SK-N-SH treated with all-trans-retinoic acid at 6 μM for 48 hours (cell line): ENCODE results near the gene G0S2.

ENCODE experiments used
- GLIS3 ChIP-seq: fragments of 250-450 bp; sonication (Bioruptor Pico); IDR thresholded peaks from 2 replicates; pipeline ENCODE4 v1.5.0; 2020; ENCODE audit warnings: mild to moderate bottlenecking, moderate library complexity
- PATZ1 ChIP-seq: fragments of 250-450 bp; sonication (Bioruptor Pico); IDR thresholded peaks from 2 replicates; pipeline ENCODE4 v1.8.0; 2020; ENCODE audit warnings: mild to moderate bottlenecking, moderate library complexity, borderline replicate concordance
- TOX ChIP-seq: fragments of 250-450 bp; sonication (Bioruptor Pico); IDR thresholded peaks from 2 replicates; pipeline ENCODE4 v1.8.0; 2021; ENCODE audit warnings: mild to moderate bottlenecking, moderate library complexity, borderline replicate concordance

DNA sequence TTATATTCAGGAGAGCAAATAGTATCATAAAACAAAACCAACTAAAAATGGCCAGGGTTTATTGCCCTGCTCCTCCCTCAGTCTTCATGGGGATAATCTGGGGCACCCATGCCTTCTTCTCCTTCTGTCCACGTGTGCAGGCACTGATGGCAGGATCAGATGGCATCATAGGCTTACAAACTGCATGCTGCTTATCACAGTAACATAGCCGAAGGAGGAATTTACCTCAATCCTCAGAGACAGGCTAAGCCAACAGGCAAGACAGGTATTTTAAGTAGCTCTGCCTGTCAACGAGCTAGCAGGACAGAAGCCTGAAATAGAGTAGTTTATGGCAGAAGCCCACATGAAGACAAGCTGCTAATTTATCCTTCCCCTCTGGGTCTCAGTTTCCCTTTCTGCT is 32.4 kb upstream of the G0S2 start:
- TF ChIP-seq PATZ1 (CRISPR knock-in tag): no peak
- no peak for TF ChIP-seq GLIS3 (CRISPR knock-in tag)
- no peak for TF ChIP-seq TOX (CRISPR knock-in tag)
